Stimulated activated CD8-positive, alpha-beta memory T cell treated with anti-CD3 and anti-CD28 coated beads, Interleukin-12 subunit alpha, Interleukin-12 subunit beta, amount 100 ng/mL, for 1 hour (primary cell): ENCODE measurements around the gene ECM2.
"Not testable (repeated sequence)": the region's sequence is repeated elsewhere in the genome, so short reads cannot be mapped to it uniquely, and the experiment has no call there.

Experiments used
- DNase-seq: peaks from one replicate; pipeline ENCODE4 v3.0.0-alpha.2; 2020; ENCODE audit warnings: low read depth

Gene ECM2

GRCh38 chr9:92535940-92536850 is at the start of gene ECM2:
TSS of gene ECM2 (minus strand) at chr9:92535990. CDS start at chr9:92522866, 13,124 bp downstream.
- no peak for DNase-seq

- no peak for DNase-seq
Observed at GRCh38 chr9:92576175-92576574, 40.4 kb upstream of the ECM2 start.

- not testable (repeated sequence) for DNase-seq
Observed at GRCh38 chr9:92573612-92574011, 37.8 kb upstream of the ECM2 start.

- DNase-seq, result not testable (repeated sequence)
Observed at GRCh38 chr9:92571871-92572270, 36.1 kb upstream of the ECM2 start.

- no peak for DNase-seq
Observed at GRCh38 chr9:92564982-92565381, 29.2 kb upstream of the ECM2 start.

- DNase-seq, result no peak
Observed at GRCh38 chr9:92564504-92564903, 28.7 kb upstream of the ECM2 start.

GRCh38 chr9:92563116-92564100 is 27.6 kb upstream of the ECM2 start:
- DNase-seq, result no peak

GRCh38 chr9:92562461-92562967 is 26.7 kb upstream of the ECM2 start:
- no peak for DNase-seq

GRCh38 chr9:92561374-92562330 is 25.9 kb upstream of the ECM2 start:
- no peak for DNase-seq

GRCh38 chr9:92558612-92559374 is 23.0 kb upstream of the ECM2 start:
- no peak for DNase-seq

- no peak for DNase-seq
Observed at GRCh38 chr9:92550765-92551164, 15.0 kb upstream of the ECM2 start.

GRCh38 chr9:92547356-92547755 is 11.6 kb upstream of the ECM2 start:
- no peak for DNase-seq

GRCh38 chr9:92545002-92545510 is 9.3 kb upstream of the ECM2 start:
- no peak for DNase-seq

GRCh38 chr9:92543972-92544371 is 8.2 kb upstream of the ECM2 start:
- DNase-seq, result no peak

- no peak for DNase-seq
Observed at GRCh38 chr9:92538541-92538940, 2.8 kb upstream of the ECM2 start.

GRCh38 chr9:92534674-92535073 is 1.1 kb downstream of the ECM2 start:
- DNase-seq, result no peak

- no peak for DNase-seq
Observed at GRCh38 chr9:92534204-92534603, 1.6 kb downstream of the ECM2 start.

- no peak for DNase-seq
Observed at GRCh38 chr9:92530893-92531292, 4.9 kb downstream of the ECM2 start.

GRCh38 chr9:92529124-92529523 is 6.7 kb downstream of the ECM2 start:
- DNase-seq, result no peak

- DNase-seq, result no peak
Observed at GRCh38 chr9:92528522-92528849, 7.3 kb downstream of the ECM2 start.
